ENCODE measurements around the gene B3GNT9. TPM values are rescaled to one million over a fixed set of nuclear protein-coding genes. Genes with fewer than 3 reads are reported as not detected.
A peak's percentile ranks its signal among the peaks of the same experiment; 100 is the strongest.

B3GNT9 gene
- total RNA-seq, 1 experiment from 2014 or later, result 2.3 TPM

- no peaks in the 10 kb centered on the region for H3K9me2 ChIP-seq (replicated peaks; ENCODE audit: low read length)
- DNase-seq (peak; percentile 49), ATAC-seq (no peak)
- H3K9ac ChIP-seq (ENCODE audit: low read length), result no peak overlapping the region
- no TSS peak for BruUV-seq (replicated peaks)
- H3K27ac ChIP-seq (ENCODE audit: low read length), result no peak overlapping the region
- H3F3A ChIP-seq (ENCODE audit: low read length, unreplicated experiment), result no peaks in the 10 kb centered on the region
- peaks cover 17% of the 10 kb centered on the region for H3K79me2 ChIP-seq (ENCODE audit: low read length)
- H3K36me3 ChIP-seq (ENCODE audit: low read depth, low read length), result no peaks in the 10 kb centered on the region
- peaks cover 34% of the 10 kb centered on the region for H3K4me1 ChIP-seq (ENCODE audit: insufficient read depth, low read length)
- no peak overlapping the region for H2AFZ ChIP-seq (ENCODE audit: low read length)
- ChIA-PET CTCF (no interaction called here), POLR2A (ENCODE audit: unreplicated experiment) (no interaction called here)
- H4K20me1 ChIP-seq (ENCODE audit: low read length), result no peaks in the 10 kb centered on the region
- peak overlapping the region; percentile 34 for H3K4me2 ChIP-seq (ENCODE audit: low read length)
- intact Hi-C loops (cut with micrococcal nuclease), result no loop called here
- TF ChIP-seq EZH2 (IDR thresholded peaks at IDR 0.05; ENCODE audit: low read length, unreplicated experiment) (no peak), EZH2phosphoT487 (IDR thresholded peaks at IDR 0.05; ENCODE audit: borderline replicate concordance, low read length) (no peak)
- TF ChIP-seq, protein P1, sequence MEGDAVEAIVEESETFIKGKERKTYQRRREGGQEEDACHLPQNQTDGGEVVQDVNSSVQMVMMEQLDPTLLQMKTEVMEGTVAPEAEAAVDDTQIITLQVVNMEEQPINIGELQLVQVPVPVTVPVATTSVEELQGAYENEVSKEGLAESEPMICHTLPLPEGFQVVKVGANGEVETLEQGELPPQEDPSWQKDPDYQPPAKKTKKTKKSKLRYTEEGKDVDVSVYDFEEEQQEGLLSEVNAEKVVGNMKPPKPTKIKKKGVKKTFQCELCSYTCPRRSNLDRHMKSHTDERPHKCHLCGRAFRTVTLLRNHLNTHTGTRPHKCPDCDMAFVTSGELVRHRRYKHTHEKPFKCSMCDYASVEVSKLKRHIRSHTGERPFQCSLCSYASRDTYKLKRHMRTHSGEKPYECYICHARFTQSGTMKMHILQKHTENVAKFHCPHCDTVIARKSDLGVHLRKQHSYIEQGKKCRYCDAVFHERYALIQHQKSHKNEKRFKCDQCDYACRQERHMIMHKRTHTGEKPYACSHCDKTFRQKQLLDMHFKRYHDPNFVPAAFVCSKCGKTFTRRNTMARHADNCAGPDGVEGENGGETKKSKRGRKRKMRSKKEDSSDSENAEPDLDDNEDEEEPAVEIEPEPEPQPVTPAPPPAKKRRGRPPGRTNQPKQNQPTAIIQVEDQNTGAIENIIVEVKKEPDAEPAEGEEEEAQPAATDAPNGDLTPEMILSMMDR (conservative IDR thresholded peaks at IDR 0.05; ENCODE audit: low read depth, low read length), result no peak
- no peaks in the 10 kb centered on the region for H3K27me3 ChIP-seq (ENCODE audit: low read length)
- no peaks in the 10 kb centered on the region for H3K9me3 ChIP-seq (ENCODE audit: low read length)
- H3K4me3 ChIP-seq (ENCODE audit: low read length), result no peak overlapping the region
Measured at GRCh38 chr16:67186550-67186950, 35.8 kb upstream of the B3GNT9 start.

DNA sequence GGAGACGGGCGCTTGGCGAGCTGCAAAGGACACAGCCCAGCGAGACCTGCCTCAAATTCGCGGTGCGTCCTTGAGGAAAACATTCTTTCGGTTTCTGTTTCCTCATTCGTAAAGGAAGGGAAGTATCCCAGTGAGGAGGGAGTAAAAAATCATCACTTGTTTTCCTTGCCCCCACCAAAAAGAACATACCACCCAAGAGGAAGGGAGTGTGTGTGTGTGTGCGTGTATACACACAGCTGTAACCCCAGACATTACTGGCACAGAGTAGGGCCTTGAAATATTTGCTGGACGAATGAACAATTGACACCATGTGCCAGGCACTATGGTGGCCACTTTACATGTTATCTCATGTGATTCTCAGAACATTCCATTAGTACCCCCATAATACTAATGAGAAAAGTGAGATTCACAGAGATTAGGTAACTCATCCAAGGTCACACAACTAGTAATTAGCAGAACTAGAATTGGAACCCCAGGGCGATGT is 34.9 kb upstream of the B3GNT9 start:
- Histone ChIP-seq H3K4me2 (ENCODE audit: low read length) (peak overlapping the region; percentile 89), H3K9me3 (ENCODE audit: low read length) (no peaks in the 10 kb centered on the region), H3K36me3 (ENCODE audit: low read depth, low read length) (no peaks in the 10 kb centered on the region), H3K27ac (ENCODE audit: low read length) (no peak overlapping the region), H2AFZ (ENCODE audit: low read length) (no peak overlapping the region), H3K27me3 (ENCODE audit: low read length) (no peaks in the 10 kb centered on the region), H3K4me1 (ENCODE audit: insufficient read depth, low read length) (peaks cover 39% of the 10 kb centered on the region), H3K4me3 (ENCODE audit: low read length) (peak overlapping the region; percentile 79; the same call in 1 of the 2 replicates), H4K20me1 (ENCODE audit: low read length) (no peaks in the 10 kb centered on the region), H3K79me2 (ENCODE audit: low read length) (peaks cover 23% of the 10 kb centered on the region), H3K9ac (ENCODE audit: low read length) (no peak overlapping the region), H3K9me2 (replicated peaks; ENCODE audit: low read length) (no peaks in the 10 kb centered on the region), H3F3A (ENCODE audit: low read length, unreplicated experiment) (no peaks in the 10 kb centered on the region)
- BruUV-seq (replicated peaks), result no TSS peak
- TF ChIP-seq, protein P1 (conservative IDR thresholded peaks at IDR 0.05; ENCODE audit: low read depth, low read length), result no peak
- TF ChIP-seq EZH2 (IDR thresholded peaks at IDR 0.05; ENCODE audit: low read length, unreplicated experiment), result no peak
- no peak for TF ChIP-seq EZH2phosphoT487 (IDR thresholded peaks at IDR 0.05; ENCODE audit: borderline replicate concordance, low read length)
- ATAC-seq (no peak), DNase-seq (no peak)
- CTCF ChIA-PET, result interaction anchor here (0.7 to 1.5 kb wide), 4 partner anchors 26 to 168 kb away, joined by 3 to 5 read pairs (median 4); partner anchors contain the start of genes FBXL8 and TRADD
- POLR2A ChIA-PET (ENCODE audit: unreplicated experiment), result no interaction called here
- intact Hi-C loops (cut with micrococcal nuclease), result loop anchor here (1.0 kb wide), 1 partner anchor 231 kb away; no protein-coding TSS in a partner anchor

- peak overlapping the region; percentile 89 for H3K4me2 ChIP-seq (ENCODE audit: low read length)
- no peaks in the 10 kb centered on the region for H4K20me1 ChIP-seq (ENCODE audit: low read length)
- peaks cover 39% of the 10 kb centered on the region for H3K4me1 ChIP-seq (ENCODE audit: insufficient read depth, low read length)
- ChIA-PET CTCF (interaction anchor here (0.6 to 1.5 kb wide), 6 partner anchors 11 to 167 kb away, joined by 3 to 8 read pairs (median 4); partner anchors contain the start of genes FBXL8 and TRADD), POLR2A (ENCODE audit: unreplicated experiment) (interaction anchor here (1.0 kb wide), 1 partner anchor 41 kb away, joined by 3 read pairs; no protein-coding TSS in a partner anchor)
- H3K27me3 ChIP-seq (ENCODE audit: low read length), result no peaks in the 10 kb centered on the region
- no peaks in the 10 kb centered on the region for H3K9me3 ChIP-seq (ENCODE audit: low read length)
- ATAC-seq, result peak; percentile 24
- DNase-seq, result peak; percentile 85
- no peak overlapping the region for H2AFZ ChIP-seq (ENCODE audit: low read length)
- H3K79me2 ChIP-seq (ENCODE audit: low read length), result peaks cover 26% of the 10 kb centered on the region
- TSS peak; percentile 26 for BruUV-seq (replicated peaks)
- no peaks in the 10 kb centered on the region for H3F3A ChIP-seq (ENCODE audit: low read length, unreplicated experiment)
- intact Hi-C loops (cut with micrococcal nuclease), result loop anchor here (1.0 kb wide), 1 partner anchor 231 kb away; no protein-coding TSS in a partner anchor
- H3K36me3 ChIP-seq (ENCODE audit: low read depth, low read length), result no peaks in the 10 kb centered on the region
- no peak overlapping the region for H3K27ac ChIP-seq (ENCODE audit: low read length)
- H3K4me3 ChIP-seq (ENCODE audit: low read length), result peak overlapping the region; percentile 79
- TF ChIP-seq, protein P1 (conservative IDR thresholded peaks at IDR 0.05; ENCODE audit: low read depth, low read length), result peak; percentile 78
- no peak for TF ChIP-seq EZH2phosphoT487 (IDR thresholded peaks at IDR 0.05; ENCODE audit: borderline replicate concordance, low read length)
- TF ChIP-seq EZH2 (IDR thresholded peaks at IDR 0.05; ENCODE audit: low read length, unreplicated experiment), result no peak
- H3K9me2 ChIP-seq (replicated peaks; ENCODE audit: low read length), result no peaks in the 10 kb centered on the region
- H3K9ac ChIP-seq (ENCODE audit: low read length), result no peak overlapping the region
Measured at GRCh38 chr16:67184995-67185650, 34.3 kb upstream of the B3GNT9 start.
